H4 (cell line): Measurements from ENCODE around the gene POU2AF1. TPM values are rescaled to one million over a fixed set of nuclear protein-coding genes. Genes with fewer than 3 reads are reported as not detected.
"Not testable (repeated sequence)": the region's sequence is repeated elsewhere in the genome, so short reads cannot be mapped to it uniquely, and the experiment has no call there.

Experiments used
- DNase-seq: peaks from one replicate; pipeline ENCODE4 v3.0.0-alpha.2; 2015; ENCODE audit warnings: low spot score
- total RNA-seq: library from RNA; depleted of rRNA; stranded (reverse); fragments of >200 nt; shearing (Covaris generic); gene quantifications from 2 replicates; pipeline ENCODE4 v1.2.3, GENCODE V29; 2014

Gene POU2AF1
- total RNA-seq, 1 experiment from 2014 or later = not detected

DNA sequence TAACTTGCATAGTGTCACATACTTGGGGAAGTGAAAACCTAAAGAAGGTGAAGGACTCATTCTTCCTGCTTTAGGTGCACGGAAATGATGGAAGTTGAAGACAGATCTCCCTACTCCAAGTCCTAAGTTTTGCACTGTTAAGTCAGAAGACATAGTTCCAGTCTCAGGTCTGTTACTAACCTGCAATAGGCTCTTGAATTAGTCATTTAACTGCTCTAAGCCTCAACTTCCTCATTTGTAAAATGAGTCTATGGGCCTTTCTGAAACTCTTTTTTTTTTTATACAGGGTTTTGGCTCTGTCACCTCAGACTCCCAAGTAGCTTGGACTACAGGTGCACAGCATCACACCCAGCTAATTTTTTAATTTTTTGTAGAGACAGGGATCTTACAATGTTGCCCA, 30.8 kb upstream of the POU2AF1 start:
- DNase-seq = no peak

- DNase-seq = peak; percentile 80
Observed at GRCh38 chr11:111408789-111409727, 30.0 kb upstream of the POU2AF1 start.

GRCh38 chr11:111407652-111408051, 28.6 kb upstream of the POU2AF1 start:
- DNase-seq = no peak

DNA sequence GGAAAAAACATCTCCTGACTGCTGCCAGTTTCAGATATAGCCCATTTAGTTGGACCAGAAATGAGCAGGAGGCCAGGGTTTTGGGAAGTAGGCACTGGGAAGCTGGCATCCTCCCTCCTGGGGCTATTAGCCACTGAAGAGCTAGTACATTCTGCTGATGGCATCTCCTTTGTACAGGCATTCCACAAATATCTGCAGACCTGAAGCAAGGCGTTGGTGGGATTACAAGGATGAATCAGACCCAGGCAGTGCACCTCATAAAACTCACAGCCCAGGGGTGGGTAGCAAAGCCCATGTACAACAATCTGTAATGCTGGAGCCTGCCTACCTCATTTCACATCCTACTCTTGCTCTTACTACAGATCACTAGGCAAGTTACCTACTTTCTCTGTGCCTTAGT, 27.5 kb upstream of the POU2AF1 start:
- no peak for DNase-seq

GRCh38 chr11:111406091-111406490, 27.0 kb upstream of the POU2AF1 start:
- DNase-seq = no peak

GRCh38 chr11:111405551-111405950, 26.5 kb upstream of the POU2AF1 start:
- no peak for DNase-seq

- no peak for DNase-seq
Observed at GRCh38 chr11:111403051-111403726, 24.1 kb upstream of the POU2AF1 start.

- no peak for DNase-seq
Observed at GRCh38 chr11:111402411-111402810, 23.3 kb upstream of the POU2AF1 start.

- not testable (repeated sequence) for DNase-seq
Observed at GRCh38 chr11:111401957-111402356, 22.9 kb upstream of the POU2AF1 start.

DNA sequence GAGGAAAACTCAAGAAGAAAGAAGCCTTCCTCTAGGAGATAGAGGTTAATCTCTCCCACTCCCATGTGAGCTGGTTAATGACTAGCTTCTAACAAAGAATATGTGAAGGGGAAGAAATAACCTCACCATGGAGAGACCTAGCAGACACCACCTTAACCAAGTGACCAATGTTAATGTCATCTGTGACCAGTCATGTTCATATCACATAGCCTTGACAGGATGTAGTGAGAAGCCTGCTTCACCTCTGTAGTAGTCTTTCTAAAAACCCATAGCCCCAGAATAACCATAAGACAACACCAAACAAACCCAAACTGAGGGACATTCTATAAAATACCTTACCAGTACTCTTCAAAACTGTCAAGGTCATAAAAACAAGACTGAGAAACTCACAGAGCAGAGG, 21.5 kb upstream of the POU2AF1 start:
- no peak for DNase-seq

- DNase-seq = no peak
Observed at GRCh38 chr11:111399187-111400031, 20.3 kb upstream of the POU2AF1 start.

DNA sequence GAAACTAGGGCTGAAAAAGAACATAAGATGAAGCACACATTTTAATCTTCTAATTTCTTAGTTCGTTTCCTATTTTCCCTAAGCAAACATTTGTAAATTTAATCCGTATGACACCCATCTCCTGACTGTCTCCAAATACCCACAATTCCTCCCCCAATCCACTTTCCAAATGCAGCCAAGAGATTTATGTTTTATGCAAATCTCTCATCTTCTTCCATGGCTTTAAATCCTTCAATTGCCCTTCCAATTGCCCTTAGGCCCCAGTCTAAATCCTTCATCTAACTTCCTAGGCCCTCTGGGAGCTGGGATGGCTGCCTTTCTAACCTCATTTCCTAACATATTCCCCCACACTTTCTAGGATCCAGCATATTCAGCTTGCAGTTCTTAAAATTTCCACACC, 18.0 kb upstream of the POU2AF1 start:
- DNase-seq = no peak

GRCh38 chr11:111395749-111396148, 16.7 kb upstream of the POU2AF1 start:
- no peak for DNase-seq

DNA sequence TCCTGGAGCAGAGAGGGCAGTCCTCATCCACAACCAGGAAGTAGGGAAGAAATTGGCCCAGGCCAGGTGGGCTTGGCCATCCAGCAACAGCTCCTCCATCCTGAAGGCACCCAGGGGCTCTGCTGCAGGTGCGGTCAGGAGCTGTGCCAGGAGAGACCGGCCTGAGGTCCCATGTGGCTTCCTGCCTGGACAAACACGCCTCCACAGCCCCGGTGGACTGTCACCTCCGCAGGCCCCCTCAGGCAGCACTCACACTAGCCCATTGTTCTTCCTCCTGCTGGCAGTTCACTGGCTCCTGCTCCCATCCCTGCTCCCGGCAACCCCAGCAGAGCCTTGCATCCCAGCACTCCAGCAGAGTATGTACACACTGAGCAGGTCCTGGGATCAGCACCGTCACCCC, 16.0 kb upstream of the POU2AF1 start:
- no peak for DNase-seq

DNA sequence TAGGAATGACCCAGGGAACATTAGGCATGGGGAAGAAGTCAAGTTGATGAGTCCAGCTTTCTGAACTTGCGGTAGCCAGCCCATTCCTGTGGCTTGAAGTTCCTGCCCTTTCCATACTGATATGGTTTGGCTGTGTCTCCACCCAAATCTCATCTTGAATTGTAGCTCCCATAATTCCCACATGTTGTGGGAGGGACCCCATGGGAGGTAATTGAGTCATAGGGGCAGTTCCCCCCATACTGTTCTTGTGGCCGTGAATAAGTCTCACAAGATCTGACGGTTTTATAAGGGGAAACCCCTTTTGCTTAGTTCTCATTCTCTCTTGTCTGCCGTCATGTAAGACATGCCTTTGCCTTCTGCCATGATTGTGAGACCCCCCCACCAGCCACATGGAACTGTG, 15.1 kb upstream of the POU2AF1 start:
- not testable (repeated sequence) for DNase-seq

DNA sequence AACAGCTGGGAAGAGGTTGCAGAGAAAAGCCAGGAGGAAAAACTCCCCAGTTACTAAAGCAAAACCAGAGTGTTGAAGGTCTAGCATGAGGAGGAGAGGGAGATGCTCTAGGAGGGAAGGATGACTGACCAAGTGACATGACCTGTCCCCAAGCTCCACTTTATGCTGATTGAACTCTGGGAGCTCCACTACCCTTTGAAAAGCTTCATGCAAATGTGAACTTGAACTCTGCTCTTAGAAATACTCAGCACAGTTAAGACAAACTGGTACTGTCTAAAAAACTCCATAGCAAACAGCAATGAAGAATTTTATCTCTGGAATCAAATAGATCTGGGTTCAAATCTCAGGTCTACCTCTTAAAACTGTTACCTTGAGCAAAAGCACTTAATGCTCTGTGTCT, 14.5 kb upstream of the POU2AF1 start:
- no peak for DNase-seq

DNA sequence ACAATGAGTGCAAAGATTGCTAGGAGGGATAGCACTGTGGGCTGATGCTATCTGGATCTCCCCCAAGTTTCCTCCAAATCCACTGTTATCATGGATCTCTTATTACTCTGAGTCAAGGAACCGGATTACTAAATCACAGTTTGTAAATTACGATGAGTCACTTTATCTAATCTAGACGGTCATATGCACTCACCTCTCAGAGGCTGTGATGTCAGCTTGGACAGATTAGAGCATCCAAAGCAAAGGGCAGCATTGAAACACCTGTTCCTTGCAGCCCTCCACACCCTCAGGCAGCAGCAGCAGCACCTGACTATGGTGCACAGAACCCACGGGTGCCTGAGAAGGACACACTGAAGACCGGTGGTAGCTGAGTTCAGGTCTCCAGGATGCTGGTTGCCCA, 14.0 kb upstream of the POU2AF1 start:
- DNase-seq = no peak

DNA sequence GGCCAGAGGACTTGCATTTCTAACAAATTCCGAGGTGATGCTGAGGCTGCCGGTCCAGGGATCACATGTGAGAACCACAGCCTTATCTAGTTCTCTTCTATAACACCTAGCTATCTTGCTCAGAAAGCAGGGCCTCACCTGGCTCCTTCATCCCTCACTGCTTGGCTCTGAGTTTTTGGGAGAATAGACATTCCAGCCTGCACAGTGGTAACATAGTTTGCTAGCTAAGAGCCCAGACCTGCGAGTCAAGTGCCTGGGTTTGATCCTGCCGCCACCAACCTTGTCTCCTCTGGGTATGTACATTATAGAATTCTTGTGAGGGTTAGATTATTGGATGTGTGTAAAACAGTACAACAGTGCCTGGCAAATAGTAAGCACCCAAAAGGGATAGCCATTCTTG, 13.5 kb upstream of the POU2AF1 start:
- DNase-seq = no peak

- no peak for DNase-seq
Observed at GRCh38 chr11:111391328-111392124, 12.5 kb upstream of the POU2AF1 start.

GRCh38 chr11:111388842-111389241, 9.8 kb upstream of the POU2AF1 start:
- no peak for DNase-seq

DNA sequence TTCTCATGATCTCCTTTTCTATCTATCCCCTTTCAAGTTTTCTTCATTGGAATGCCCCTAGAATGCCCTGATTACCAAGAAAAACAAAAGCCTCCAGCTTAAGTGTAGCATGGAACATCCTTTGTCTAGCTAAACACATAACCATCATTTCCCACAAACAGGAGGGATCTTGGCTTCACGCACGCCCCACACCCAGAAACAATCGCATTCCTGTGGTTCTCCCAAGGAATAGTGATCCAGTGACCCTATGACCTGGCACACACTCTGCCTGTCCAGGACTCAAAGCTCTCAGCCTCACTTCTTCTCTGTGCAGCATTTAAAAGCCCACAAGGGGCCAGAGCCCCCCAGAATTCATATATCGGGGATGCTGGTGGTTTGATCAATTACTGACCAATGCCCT, 9.3 kb upstream of the POU2AF1 start:
- DNase-seq = no peak
